Esophagus muscularis mucosa (tissue), 4 donors: ENCODE data around the gene LPAR3. TPM values are rescaled to one million over a fixed set of nuclear protein-coding genes. Genes with fewer than 3 reads are reported as not detected.
A peak's percentile ranks its signal among the peaks of the same experiment; 100 is the strongest.

Source experiments
- DNase-seq: peaks from one replicate; pipeline ENCODE4 v3.0.0-alpha.2; 2017; ENCODE audit errors: extremely low spot score
- H3K27ac ChIP-seq, 4 donors: fragments of 200-600 bp; sonication (generic); replicated peaks in 1 of 4; 1 replicate in 3 of 4; 2 replicates in 1 of 4; pipeline ENCODE4 v1.5.1; 2016 to 2019; ENCODE audit warnings: mild to moderate bottlenecking in 1 of 4
- H3K27me3 ChIP-seq, 4 donors: fragments of 200-600 bp; sonication (generic); one replicate each; pipeline versions ENCODE4 v1.5.1 to v1.6.0; 2016 to 2019
- H3K36me3 ChIP-seq, 4 donors: fragments of 200-600 bp; sonication (generic); one replicate each; pipeline ENCODE4 v1.5.1; 2016 to 2019
- H3K4me1 ChIP-seq, 4 donors: fragments of 200-600 bp; sonication (generic); one replicate each; pipeline ENCODE4 v1.5.1; 2016 to 2019
- H3K4me3 ChIP-seq, 4 donors: fragments of 200-600 bp; sonication (generic); 1 replicate in 2 of 4; 2 replicates in 2 of 4; pipeline ENCODE4 v1.5.1; 2016 to 2019; ENCODE audit warnings: mild to moderate bottlenecking in 4 of 4, moderate library complexity in 1 of 4
- H3K9me3 ChIP-seq, 4 donors: fragments of 200-600 bp; sonication (generic); 1 replicate in 3 of 4; 2 replicates in 1 of 4; pipeline ENCODE4 v1.5.1; 2016 to 2019
- CTCF ChIP-seq, 3 experiments: fragments of 200-600 bp in 2 of 3; fragments of 450-650 bp in 1 of 3; sonication (generic) in 2 of 3; IDR thresholded peaks; one replicate each; pipeline ENCODE4 v1.5.1; 2017 to 2019; ENCODE audit warnings: antibody characterized with exemption in 3 of 3, mild to moderate bottlenecking in 2 of 3, moderate library complexity in 1 of 3
- EP300 ChIP-seq: sonication (generic); formaldehyde crosslinking; IDR thresholded peaks from one replicate; pipeline ENCODE4 v1.6.1; 2017; ENCODE audit warnings: antibody characterized with exemption
- POLR2A ChIP-seq: fragments of 450-650 bp; IDR thresholded peaks from one replicate; pipeline ENCODE4 v1.6.1; 2017; ENCODE audit warnings: antibody characterized with exemption, moderate library complexity, mild to moderate bottlenecking, low read depth
- POLR2AphosphoS5 ChIP-seq, 2 donors: sonication (generic); formaldehyde crosslinking; IDR thresholded peaks; one replicate each; pipeline ENCODE4 v1.6.1; 2017; ENCODE audit warnings: antibody characterized with exemption in 2 of 2
- WGBS: methylation state at CpG from one replicate; pipeline ENCODE4 v1.1.5; 2018; 5-methylcytosine and 5-hydroxymethylcytosine counted together
- intact Hi-C: fragments of 100-400 bp; cut with DNase I; formaldehyde crosslinking; loops from one replicate; pipeline ENCODE4 v1.15.1; 2023
- total RNA-seq, 4 donors: library from RNA; depleted of rRNA; stranded (reverse); fragments of >200 nt; gene quantifications; one replicate each; pipeline versions ENCODE4 v1.1.0 to v1.2.1, GENCODE V29; 2016

Gene LPAR3
- total RNA-seq, 4 donors from 2014 or later: 0.19 to 0.33 TPM; not detected in 2

GRCh38 chr1:84810343-84810742 lies 82.7 kb downstream of the LPAR3 start:
- intact Hi-C loops: no loop called here
- whole genome bisulfite sequencing: 92% methylated on average over 9 of the region's 9 CpGs
- no peaks in the 10 kb centered on the region for H3K9me3 ChIP-seq

GRCh38 chr1:84809023-84809422 lies 84.0 kb downstream of the LPAR3 start:
- Histone ChIP-seq H3K9me3 (no peaks in the 10 kb centered on the region), H3K27me3 (no peaks in the 10 kb centered on the region), H3K36me3 (no peaks in the 10 kb centered on the region), H3K27ac (no peak overlapping the region), H3K4me3 (no peak overlapping the region), H3K4me1 (no peaks in the 10 kb centered on the region)
- no peak for TF ChIP-seq EP300
- no peak for TF ChIP-seq POLR2A
- no peak for TF ChIP-seq CTCF (IDR thresholded peaks at IDR 0.05)
- intact Hi-C loops: no loop called here
- 92% methylated on average over 3 of the region's 3 CpGs for WGBS
- peak; percentile 70 for DNase-seq

More at GRCh38 chr1:84810343-84810742, 82.7 kb downstream of the LPAR3 start:
- no peak for TF ChIP-seq POLR2AphosphoS5 (IDR thresholded peaks at IDR 0.05)
- TF ChIP-seq EP300: no peak
- TF ChIP-seq CTCF (IDR thresholded peaks at IDR 0.05): no peak
- no peak for TF ChIP-seq POLR2A
- Histone ChIP-seq H3K27ac (no peak overlapping the region), H3K4me3 (no peak overlapping the region), H3K27me3 (no peaks in the 10 kb centered on the region), H3K4me1 (no peaks in the 10 kb centered on the region), H3K36me3 (no peaks in the 10 kb centered on the region)
- no peak for DNase-seq

- no peaks in the 10 kb centered on the region for H3K27me3 ChIP-seq
- no peak overlapping the region for H3K27ac ChIP-seq
- no peaks in the 10 kb centered on the region for H3K4me1 ChIP-seq
- H3K9me3 ChIP-seq: no peaks in the 10 kb centered on the region
- no peak overlapping the region for H3K4me3 ChIP-seq
- 87% methylated on average over 1 of the region's 1 CpG for WGBS
- TF ChIP-seq POLR2AphosphoS5 (IDR thresholded peaks at IDR 0.05) (no peak), CTCF (IDR thresholded peaks at IDR 0.05) (no peak), POLR2A (no peak), EP300 (no peak)
- H3K36me3 ChIP-seq: no peaks in the 10 kb centered on the region
- intact Hi-C loops: no loop called here
- DNase-seq: peak; percentile 29
Observed at GRCh38 chr1:84803604-84804003, 89.4 kb downstream of the LPAR3 start.

- H3K36me3 ChIP-seq: no peaks in the 10 kb centered on the region
- 96% methylated on average over 1 of the region's 1 CpG for WGBS
- no peak overlapping the region for H3K4me3 ChIP-seq
- no peaks in the 10 kb centered on the region for H3K4me1 ChIP-seq
- no peaks in the 10 kb centered on the region for H3K27me3 ChIP-seq
- TF ChIP-seq CTCF (IDR thresholded peaks at IDR 0.05): no peak
- no peak for TF ChIP-seq EP300
- TF ChIP-seq POLR2A: no peak
- TF ChIP-seq POLR2AphosphoS5 (IDR thresholded peaks at IDR 0.05): no peak
- no peak for DNase-seq
- no peaks in the 10 kb centered on the region for H3K9me3 ChIP-seq
- H3K27ac ChIP-seq: no peak overlapping the region
- intact Hi-C loops: no loop called here
Observed at GRCh38 chr1:84802567-84803232, 90.3 kb downstream of the LPAR3 start.
